Lower lobe of right lung (tissue), 2 donors: ENCODE data around the gene CASP3. TPM values are rescaled to one million over a fixed set of nuclear protein-coding genes. Genes with fewer than 3 reads are reported as not detected.
"Not testable (repeated sequence)": the region's sequence is repeated elsewhere in the genome, so short reads cannot be mapped to it uniquely, and the experiment has no call there.

ENCODE experiments used
- ATAC-seq, 2 donors: fragments of 200-7000 bp; cut with Tn5 transposase; one replicate each; pipeline ENCODE4 v1.9.1; 2020 to 2022; ENCODE audit warnings: mild to moderate bottlenecking in 2 of 2, moderate library complexity in 2 of 2
- DNase-seq: peaks from one replicate; pipeline ENCODE4 v3.0.0-alpha.2; 2020
- H3K27ac ChIP-seq: fragments of 200-600 bp; one replicate; pipeline ENCODE4 v1.8.0; 2022
- H3K27me3 ChIP-seq: fragments of 200-600 bp; one replicate; pipeline ENCODE4 v1.8.0; 2022; ENCODE audit warnings: low read depth
- H3K36me3 ChIP-seq: fragments of 200-600 bp; one replicate; pipeline ENCODE4 v1.8.0; 2022; ENCODE audit warnings: mild to moderate bottlenecking
- H3K4me1 ChIP-seq: fragments of 200-600 bp; one replicate; pipeline ENCODE4 v1.8.0; 2022
- H3K4me3 ChIP-seq: fragments of 200-600 bp; one replicate; pipeline ENCODE4 v1.8.0; 2022; ENCODE audit warnings: mild to moderate bottlenecking
- H3K9me3 ChIP-seq: fragments of 200-600 bp; one replicate; pipeline ENCODE4 v1.8.0; 2022
- intact Hi-C: fragments of 100-400 bp; cut with DNase I; formaldehyde crosslinking; loops from one replicate; pipeline ENCODE4 v1.11.0; 2022
- total RNA-seq: library from RNA; stranded (reverse); fragmentation: NEBNext Ultra II Directional; extraction: Animal tissue kit (Norgen Biotek cat#: 25700); gene quantifications from one replicate; pipeline ENCODE4 v1.2.1, GENCODE V29; 2021
- TF ChIP-seq, protein P1 (sequence below): fragments of 200-600 bp; IDR thresholded peaks from one replicate; pipeline ENCODE4 v1.8.0; 2022; ENCODE audit warnings: antibody characterized with exemption, mild to moderate bottlenecking
- donor health status: DM: no; HTN: yes; CAD: no; lungs with severe emphysema.

The CASP3 gene
- total RNA-seq, 1 donor from 2014 or later: 17.8 TPM

DNA sequence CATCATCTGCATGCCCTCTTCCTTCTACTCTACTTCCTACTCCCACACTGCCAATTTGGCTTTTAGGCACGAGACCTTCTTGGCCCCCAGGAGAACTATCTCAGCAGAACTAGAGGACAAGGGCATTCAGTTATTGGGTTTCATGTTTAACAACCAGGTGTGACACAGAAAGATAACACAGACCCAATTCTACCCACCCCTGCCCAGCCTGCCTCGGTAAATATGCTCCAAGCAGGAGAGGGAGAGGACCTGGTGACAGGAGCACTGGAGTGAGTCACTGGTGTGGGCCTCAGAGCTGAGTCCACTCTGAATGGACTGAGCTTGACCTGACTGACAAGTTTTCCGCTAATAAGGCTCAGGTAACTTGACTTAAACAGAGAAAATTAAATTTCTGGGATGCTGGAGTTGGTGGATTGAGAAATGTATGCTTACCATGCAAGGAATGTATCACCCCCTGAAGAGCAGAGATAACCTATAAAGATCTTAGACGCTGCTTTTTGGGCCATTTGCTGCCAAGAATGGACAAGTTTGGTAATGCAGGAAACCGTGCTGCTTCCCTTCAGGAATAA lies 52.5 kb downstream of the CASP3 start:
- no peaks in the 10 kb centered on the region for H3K4me1 ChIP-seq
- no peak overlapping the region for H3K27ac ChIP-seq
- TF ChIP-seq, protein P1, sequence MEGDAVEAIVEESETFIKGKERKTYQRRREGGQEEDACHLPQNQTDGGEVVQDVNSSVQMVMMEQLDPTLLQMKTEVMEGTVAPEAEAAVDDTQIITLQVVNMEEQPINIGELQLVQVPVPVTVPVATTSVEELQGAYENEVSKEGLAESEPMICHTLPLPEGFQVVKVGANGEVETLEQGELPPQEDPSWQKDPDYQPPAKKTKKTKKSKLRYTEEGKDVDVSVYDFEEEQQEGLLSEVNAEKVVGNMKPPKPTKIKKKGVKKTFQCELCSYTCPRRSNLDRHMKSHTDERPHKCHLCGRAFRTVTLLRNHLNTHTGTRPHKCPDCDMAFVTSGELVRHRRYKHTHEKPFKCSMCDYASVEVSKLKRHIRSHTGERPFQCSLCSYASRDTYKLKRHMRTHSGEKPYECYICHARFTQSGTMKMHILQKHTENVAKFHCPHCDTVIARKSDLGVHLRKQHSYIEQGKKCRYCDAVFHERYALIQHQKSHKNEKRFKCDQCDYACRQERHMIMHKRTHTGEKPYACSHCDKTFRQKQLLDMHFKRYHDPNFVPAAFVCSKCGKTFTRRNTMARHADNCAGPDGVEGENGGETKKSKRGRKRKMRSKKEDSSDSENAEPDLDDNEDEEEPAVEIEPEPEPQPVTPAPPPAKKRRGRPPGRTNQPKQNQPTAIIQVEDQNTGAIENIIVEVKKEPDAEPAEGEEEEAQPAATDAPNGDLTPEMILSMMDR: no peak
- H3K27me3 ChIP-seq: no peaks in the 10 kb centered on the region
- H3K9me3 ChIP-seq: no peaks in the 10 kb centered on the region
- H3K36me3 ChIP-seq: no peaks in the 10 kb centered on the region
- no peak overlapping the region for H3K4me3 ChIP-seq
- ATAC-seq (no peak), DNase-seq (no peak)
- intact Hi-C loops: no loop called here

DNA sequence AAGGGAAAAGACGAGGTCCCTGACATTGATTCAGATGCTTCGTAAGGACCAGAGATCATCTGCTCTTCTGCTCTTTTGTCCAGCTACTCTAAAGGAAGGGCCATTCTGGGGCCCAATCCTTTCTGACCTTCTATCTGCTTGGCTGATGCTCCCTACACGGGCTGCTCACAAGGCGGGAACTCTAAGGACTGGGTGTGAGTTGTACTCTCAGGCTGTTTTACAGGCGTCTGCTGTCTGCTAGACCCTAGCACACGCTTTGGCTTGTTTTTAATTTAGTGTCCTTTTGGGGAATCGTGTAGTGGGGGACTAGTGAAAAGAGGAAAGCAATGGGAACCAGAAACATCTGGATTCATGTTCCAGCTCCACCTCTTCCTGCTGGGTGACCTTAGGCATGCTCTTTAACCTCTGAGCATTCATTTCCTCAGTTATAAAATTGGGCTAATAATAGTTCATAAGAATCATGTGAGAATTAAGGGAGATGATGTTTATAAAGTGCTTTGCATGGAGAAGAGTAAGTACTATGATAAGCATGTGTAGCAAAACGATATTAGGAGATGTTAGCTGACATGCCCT lies 53.1 kb downstream of the CASP3 start:
- Histone ChIP-seq H3K27ac (no peak overlapping the region), H3K4me1 (no peaks in the 10 kb centered on the region), H3K4me3 (no peak overlapping the region), H3K36me3 (no peaks in the 10 kb centered on the region), H3K9me3 (no peaks in the 10 kb centered on the region), H3K27me3 (no peaks in the 10 kb centered on the region)
- TF ChIP-seq, protein P1: no peak
- DNase-seq (no peak), ATAC-seq (no peak)
- intact Hi-C loops: no loop called here

GRCh38 chr4:184595430-184595829 lies 53.8 kb downstream of the CASP3 start:
- no peak overlapping the region for H3K27ac ChIP-seq
- H3K9me3 ChIP-seq: no peaks in the 10 kb centered on the region
- no peak overlapping the region for H3K4me3 ChIP-seq
- TF ChIP-seq, protein P1: no peak
- intact Hi-C loops: no loop called here
- H3K36me3 ChIP-seq: no peaks in the 10 kb centered on the region
- no peaks in the 10 kb centered on the region for H3K4me1 ChIP-seq
- no peak for ATAC-seq
- no peaks in the 10 kb centered on the region for H3K27me3 ChIP-seq
- DNase-seq: no peak

- DNase-seq: no peak
- intact Hi-C loops: no loop called here
- H3K27me3 ChIP-seq: no peaks in the 10 kb centered on the region
- TF ChIP-seq, protein P1: no peak
- H3K36me3 ChIP-seq: no peaks in the 10 kb centered on the region
- no peaks in the 10 kb centered on the region for H3K9me3 ChIP-seq
- H3K4me1 ChIP-seq: no peaks in the 10 kb centered on the region
- ATAC-seq: no peak
- H3K4me3 ChIP-seq: no peak overlapping the region
- H3K27ac ChIP-seq: no peak overlapping the region
These were observed 55.8 kb downstream of the CASP3 start for GRCh38 chr4:184593461-184593860.

DNA sequence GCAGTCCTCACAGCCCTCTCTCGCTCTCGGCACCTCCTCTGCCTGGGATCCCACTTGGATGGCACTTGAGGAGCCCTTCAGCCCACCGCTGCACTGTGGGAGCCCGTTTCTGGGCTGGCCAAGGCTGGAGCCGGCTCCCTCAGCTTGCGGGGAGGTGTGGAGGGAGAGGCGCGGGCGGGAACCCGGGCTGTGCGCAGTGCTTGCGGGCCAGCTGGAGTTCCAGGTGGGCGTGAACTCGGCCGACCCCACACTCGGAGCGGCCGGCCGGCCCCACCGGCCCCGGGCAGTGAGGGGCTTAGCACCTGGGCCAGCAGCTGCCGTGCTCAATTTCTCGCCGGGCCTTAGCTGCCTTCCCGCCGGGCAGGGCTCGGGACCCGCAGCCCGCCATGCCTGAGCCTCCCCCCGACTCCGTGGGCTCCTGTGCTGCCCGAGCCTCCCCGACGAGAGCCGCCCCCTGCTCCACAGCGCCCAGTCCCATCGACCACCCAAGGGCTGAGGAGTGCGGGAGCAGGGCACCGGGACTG lies 57.4 kb downstream of the CASP3 start:
- H3K4me1 ChIP-seq, H3K4me3 ChIP-seq, DNase-seq, ATAC-seq, H3K9me3 ChIP-seq, H3K27ac ChIP-seq, intact Hi-C loops, H3K27me3 ChIP-seq, H3K36me3 ChIP-seq: not testable (repeated sequence)

GRCh38 chr4:184591070-184591677 lies 58.1 kb downstream of the CASP3 start:
- intact Hi-C loops: no loop called here
- Histone ChIP-seq H3K4me3 (no peak overlapping the region), H3K9me3 (no peaks in the 10 kb centered on the region), H3K36me3 (no peaks in the 10 kb centered on the region), H3K27ac (no peak overlapping the region), H3K27me3 (no peaks in the 10 kb centered on the region), H3K4me1 (no peaks in the 10 kb centered on the region)
- DNase-seq (no peak), ATAC-seq (no peak)
- TF ChIP-seq, protein P1: no peak
